ENCODE results near the gene ATXN1. TPM values are rescaled to one million over a fixed set of nuclear protein-coding genes. Genes with fewer than 3 reads are reported as not detected.

ATXN1 gene
- total RNA-seq, 1 donor from 2014 or later, result 33.7 TPM

- H3K27me3 Mint-ChIP-seq, result no peaks in the 10 kb centered on the region
- no peak overlapping the region for H3K4me3 Mint-ChIP-seq
- peaks cover 7% of the 10 kb centered on the region for H3K4me1 Mint-ChIP-seq (ENCODE audit: unreplicated experiment)
- no peaks in the 10 kb centered on the region for H3K9me3 Mint-ChIP-seq
- DNase-seq (ENCODE audit: extremely low spot score, unreplicated experiment), result no peak
- TF ChIP-seq CTCF (conservative IDR thresholded peaks at IDR 0.05), result no peak
- H3K27ac Mint-ChIP-seq, result no peak overlapping the region
- H3K36me3 Mint-ChIP-seq, result no peaks in the 10 kb centered on the region
Observed at GRCh38 chr6:16440636-16441212, 320.5 kb downstream of the ATXN1 start.

GRCh38 chr6:16438718-16439591 lies 322.3 kb downstream of the ATXN1 start:
- no peak overlapping the region for H3K4me3 Mint-ChIP-seq
- H3K27ac Mint-ChIP-seq, result peak overlapping the region; percentile 19
- no peaks in the 10 kb centered on the region for H3K4me1 Mint-ChIP-seq (ENCODE audit: unreplicated experiment)
- DNase-seq (ENCODE audit: extremely low spot score, unreplicated experiment), result no peak
- H3K27me3 Mint-ChIP-seq, result no peaks in the 10 kb centered on the region
- H3K36me3 Mint-ChIP-seq, result peaks cover 9% of the 10 kb centered on the region
- H3K9me3 Mint-ChIP-seq, result no peaks in the 10 kb centered on the region
- TF ChIP-seq CTCF (conservative IDR thresholded peaks at IDR 0.05), result no peak

GRCh38 chr6:16437984-16438383 lies 323.3 kb downstream of the ATXN1 start:
- no peaks in the 10 kb centered on the region for H3K9me3 Mint-ChIP-seq
- peaks cover 9% of the 10 kb centered on the region for H3K36me3 Mint-ChIP-seq
- DNase-seq (ENCODE audit: extremely low spot score, unreplicated experiment), result no peak
- TF ChIP-seq CTCF (conservative IDR thresholded peaks at IDR 0.05), result no peak
- no peaks in the 10 kb centered on the region for H3K27me3 Mint-ChIP-seq
- H3K4me1 Mint-ChIP-seq (ENCODE audit: unreplicated experiment), result no peaks in the 10 kb centered on the region
- no peak overlapping the region for H3K27ac Mint-ChIP-seq
- H3K4me3 Mint-ChIP-seq, result no peak overlapping the region

- no peak for TF ChIP-seq CTCF (conservative IDR thresholded peaks at IDR 0.05)
- Mint-ChIP-seq H3K9me3 (no peaks in the 10 kb centered on the region), H3K4me3 (no peak overlapping the region), H3K4me1 (ENCODE audit: unreplicated experiment) (peaks cover 1% of the 10 kb centered on the region), H3K36me3 (peaks cover 9% of the 10 kb centered on the region), H3K27me3 (no peaks in the 10 kb centered on the region), H3K27ac (no peak overlapping the region)
- no peak for DNase-seq (ENCODE audit: extremely low spot score, unreplicated experiment)
Observed at GRCh38 chr6:16437095-16437494, 324.2 kb downstream of the ATXN1 start.

- H3K27ac Mint-ChIP-seq, result no peak overlapping the region
- H3K4me3 Mint-ChIP-seq, result no peak overlapping the region
- peaks cover 7% of the 10 kb centered on the region for H3K4me1 Mint-ChIP-seq (ENCODE audit: unreplicated experiment)
- DNase-seq (ENCODE audit: extremely low spot score, unreplicated experiment), result no peak
- no peaks in the 10 kb centered on the region for H3K27me3 Mint-ChIP-seq
- no peak for TF ChIP-seq CTCF (conservative IDR thresholded peaks at IDR 0.05)
- peaks cover 9% of the 10 kb centered on the region for H3K36me3 Mint-ChIP-seq
- H3K9me3 Mint-ChIP-seq, result no peaks in the 10 kb centered on the region
Observed at GRCh38 chr6:16436550-16436949, 324.7 kb downstream of the ATXN1 start.
